H1 (cell line): ENCODE measurements around the gene XDH.

Experiments used
- ATF3 ChIP-seq: IDR thresholded peaks from 2 replicates; pipeline ENCODE4 v1.6.1; 2011; ENCODE audit warnings: low read depth, mild to moderate bottlenecking, low read length; ENCODE audit not compliant: insufficient read depth
- POLR2A ChIP-seq, 2 experiments: IDR thresholded peaks; 1 replicate in 1 of 2; 2 replicates in 1 of 2; pipeline ENCODE4 v1.6.1; 2011; ENCODE audit warnings: low read depth in 2 of 2, low read length in 2 of 2, mild to moderate bottlenecking in 2 of 2; ENCODE audit errors: control extremely low read depth in 1 of 2
- SUZ12 ChIP-seq: fragments of 200-600 bp; sonication (generic); IDR thresholded peaks from 2 replicates; pipeline ENCODE4 v1.6.1; 2012; ENCODE audit warnings: mild to moderate bottlenecking, inconsistent platforms, low read length, moderate library complexity, mixed read lengths
- TF ChIP-seq, protein P1 (sequence below), 3 experiments: IDR thresholded peaks; 1 replicate in 2 of 3; 2 replicates in 1 of 3; pipeline versions ENCODE4 v1.5.1 to v1.6.1; 2011; ENCODE audit warnings: low read length in 3 of 3, mild to moderate bottlenecking in 3 of 3, inconsistent platforms in 2 of 3, low read depth in 1 of 3, moderate library complexity in 1 of 3; ENCODE audit not compliant: insufficient read depth in 1 of 3; ENCODE audit errors: control extremely low read depth in 1 of 3

- TF ChIP-seq, protein P1, sequence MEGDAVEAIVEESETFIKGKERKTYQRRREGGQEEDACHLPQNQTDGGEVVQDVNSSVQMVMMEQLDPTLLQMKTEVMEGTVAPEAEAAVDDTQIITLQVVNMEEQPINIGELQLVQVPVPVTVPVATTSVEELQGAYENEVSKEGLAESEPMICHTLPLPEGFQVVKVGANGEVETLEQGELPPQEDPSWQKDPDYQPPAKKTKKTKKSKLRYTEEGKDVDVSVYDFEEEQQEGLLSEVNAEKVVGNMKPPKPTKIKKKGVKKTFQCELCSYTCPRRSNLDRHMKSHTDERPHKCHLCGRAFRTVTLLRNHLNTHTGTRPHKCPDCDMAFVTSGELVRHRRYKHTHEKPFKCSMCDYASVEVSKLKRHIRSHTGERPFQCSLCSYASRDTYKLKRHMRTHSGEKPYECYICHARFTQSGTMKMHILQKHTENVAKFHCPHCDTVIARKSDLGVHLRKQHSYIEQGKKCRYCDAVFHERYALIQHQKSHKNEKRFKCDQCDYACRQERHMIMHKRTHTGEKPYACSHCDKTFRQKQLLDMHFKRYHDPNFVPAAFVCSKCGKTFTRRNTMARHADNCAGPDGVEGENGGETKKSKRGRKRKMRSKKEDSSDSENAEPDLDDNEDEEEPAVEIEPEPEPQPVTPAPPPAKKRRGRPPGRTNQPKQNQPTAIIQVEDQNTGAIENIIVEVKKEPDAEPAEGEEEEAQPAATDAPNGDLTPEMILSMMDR (IDR thresholded peaks at IDR 0.05; ENCODE audit: control extremely low read depth in 1 of 3, insufficient read depth in 1 of 3, low read depth in 1 of 3, low read length in 3 of 3), result no peak
- TF ChIP-seq POLR2A (IDR thresholded peaks at IDR 0.05; ENCODE audit: control extremely low read depth in 1 of 2, low read depth in 2 of 2, low read length in 2 of 2) (no peak), SUZ12 (no peak), ATF3 (no peak)
Measured at GRCh38 chr2:31349684-31350083, 64.9 kb downstream of the XDH start.
